WTC11 (cell line): ENCODE measurements around the gene TCP1. TPM values are rescaled to one million over a fixed set of nuclear protein-coding genes. Genes with fewer than 3 reads are reported as not detected.

Experiments used
- ATAC-seq: fragments of 200-7000 bp; cut with Tn5 transposase; 2 replicates; pipeline ENCODE4 v1.10.0; 2021; ENCODE audit warnings: mild to moderate bottlenecking, moderate library complexity
- CTCF ChIA-PET: fragments of 300-600 bp; sonication (Branson Sonifier 250); formaldehyde crosslinking; loops from one replicate; lab custom pipeline; 2021; ENCODE audit warnings: antibody characterized with exemption; lab: Charles Lee
- POLR2A ChIA-PET: fragments of 350-600 bp; sonication (Branson Sonifier 250); formaldehyde crosslinking; loops from one replicate; lab custom pipeline; 2021; ENCODE audit warnings: antibody characterized with exemption; lab: Charles Lee
- DNase-seq: peaks from one replicate; pipeline ENCODE4 v3.0.0; 2021; ENCODE audit warnings: low spot score
- H3K27ac Mint-ChIP-seq: 2 replicates; pipeline ENCODE4 v1.8.0; 2021; ENCODE audit warnings: mixed read lengths
- H3K27me3 Mint-ChIP-seq: 2 replicates; pipeline ENCODE4 v1.8.0; 2021; ENCODE audit warnings: low read depth, mild to moderate bottlenecking, moderate library complexity, mixed read lengths
- H3K36me3 Mint-ChIP-seq: 2 replicates; pipeline ENCODE4 v1.8.0; 2021; ENCODE audit warnings: mixed read lengths
- H3K4me1 Mint-ChIP-seq: 2 replicates; pipeline ENCODE4 v1.8.0; 2022; ENCODE audit warnings: mixed read lengths
- H3K4me3 Mint-ChIP-seq: 2 replicates; pipeline ENCODE4 v1.8.0; 2021; ENCODE audit warnings: mild to moderate bottlenecking, moderate library complexity, mixed read lengths
- H3K9me3 Mint-ChIP-seq: 2 replicates; pipeline ENCODE4 v1.8.0; 2021; ENCODE audit warnings: mixed read lengths
- AR ChIP-seq: fragments of 250-450 bp; sonication (Bioruptor Pico); IDR thresholded peaks from 2 replicates; pipeline ENCODE4 v1.9.0; 2021; ENCODE audit warnings: mild to moderate bottlenecking
- ATF1 ChIP-seq: sonication (generic); formaldehyde crosslinking; IDR thresholded peaks from 2 replicates; pipeline ENCODE4 v1.8.1; 2023; ENCODE audit warnings: mild to moderate bottlenecking, moderate library complexity, missing genetic modification reagents
- CBFB ChIP-seq: sonication (generic); formaldehyde crosslinking; IDR thresholded peaks from 2 replicates; pipeline ENCODE4 v1.8.1; 2022; ENCODE audit warnings: mild to moderate bottlenecking, low read depth, missing genetic modification reagents
- CREB1 ChIP-seq: sonication (generic); formaldehyde crosslinking; IDR thresholded peaks from 2 replicates; pipeline ENCODE4 v1.8.0; 2023; ENCODE audit warnings: mild to moderate bottlenecking, missing genetic modification reagents
- ETV6 ChIP-seq: sonication (generic); formaldehyde crosslinking; IDR thresholded peaks from 2 replicates; pipeline ENCODE4 v1.8.1; 2022; ENCODE audit warnings: mild to moderate bottlenecking, missing genetic modification reagents
- FOXK1 ChIP-seq: sonication (generic); formaldehyde crosslinking; IDR thresholded peaks from 2 replicates; pipeline ENCODE4 v1.8.0; 2022; ENCODE audit warnings: mild to moderate bottlenecking, moderate library complexity, missing genetic modification reagents
- GABPB1 ChIP-seq: sonication (generic); formaldehyde crosslinking; IDR thresholded peaks from 2 replicates; pipeline ENCODE4 v1.8.1; 2023; ENCODE audit warnings: mild to moderate bottlenecking, missing genetic modification reagents
- MXD4 ChIP-seq: fragments of 250-450 bp; sonication (Bioruptor Pico); IDR thresholded peaks from 2 replicates; pipeline ENCODE4 v1.8.0; 2021; ENCODE audit warnings: mild to moderate bottlenecking, moderate library complexity, borderline replicate concordance
- NR2C2 ChIP-seq: sonication (generic); formaldehyde crosslinking; IDR thresholded peaks from 2 replicates; pipeline ENCODE4 v1.8.0; 2022; ENCODE audit warnings: mild to moderate bottlenecking, missing genetic modification reagents
- NR3C1 ChIP-seq: sonication (generic); formaldehyde crosslinking; conservative IDR thresholded peaks from 2 replicates; pipeline ENCODE4 v1.8.1; 2023; ENCODE audit warnings: low read depth, mild to moderate bottlenecking, missing genetic modification reagents
- OVOL2 ChIP-seq: fragments of 250-450 bp; sonication (Bioruptor Pico); IDR thresholded peaks from 2 replicates; pipeline ENCODE4 v1.9.0; 2021; ENCODE audit warnings: mild to moderate bottlenecking, borderline replicate concordance
- SMAD3 ChIP-seq: sonication (generic); formaldehyde crosslinking; IDR thresholded peaks from 2 replicates; pipeline ENCODE4 v1.8.0; 2022; ENCODE audit warnings: missing genetic modification reagents, mild to moderate bottlenecking, borderline replicate concordance
- SOX15 ChIP-seq: fragments of 250-450 bp; sonication (Bioruptor Pico); IDR thresholded peaks from 2 replicates; pipeline ENCODE4 v1.9.0; 2021; ENCODE audit warnings: mild to moderate bottlenecking
- SP1 ChIP-seq: sonication (generic); formaldehyde crosslinking; conservative IDR thresholded peaks from 2 replicates; pipeline ENCODE4 v1.8.1; 2022; ENCODE audit warnings: missing genetic modification reagents
- USF1 ChIP-seq: sonication (generic); formaldehyde crosslinking; IDR thresholded peaks from 2 replicates; pipeline ENCODE4 v1.8.0; 2022; ENCODE audit warnings: mild to moderate bottlenecking, missing genetic modification reagents
- ZMAT4 ChIP-seq: fragments of 250-450 bp; sonication (Bioruptor Pico); IDR thresholded peaks from 2 replicates; pipeline ENCODE4 v1.9.0; 2021; ENCODE audit warnings: mild to moderate bottlenecking
- ZNF138 ChIP-seq: sonication (generic); formaldehyde crosslinking; conservative IDR thresholded peaks from 2 replicates; pipeline ENCODE4 v1.8.1; 2022; ENCODE audit warnings: mild to moderate bottlenecking, moderate library complexity, missing genetic modification reagents
- ZNF671 ChIP-seq: fragments of 250-450 bp; sonication (Bioruptor Pico); IDR thresholded peaks from 2 replicates; pipeline ENCODE4 v1.8.0; 2021; ENCODE audit warnings: mild to moderate bottlenecking
- total RNA-seq: library from RNA; stranded (reverse); gene quantifications from 3 replicates; pipeline ENCODE4 v1.2.3, GENCODE V29; 2021
- TF ChIP-seq, protein P1 (sequence below): sonication (generic); formaldehyde crosslinking; conservative IDR thresholded peaks from 2 replicates; pipeline ENCODE4 v1.8.1; 2022; ENCODE audit warnings: mild to moderate bottlenecking, missing genetic modification reagents
- TF ChIP-seq, protein P2 (sequence below): sonication (generic); formaldehyde crosslinking; IDR thresholded peaks from 2 replicates; pipeline ENCODE4 v1.8.0; 2023; ENCODE audit warnings: missing genetic modification reagents, mild to moderate bottlenecking, borderline replicate concordance
- TF ChIP-seq, protein P3 (sequence below): sonication (generic); formaldehyde crosslinking; IDR thresholded peaks from 2 replicates; pipeline ENCODE4 v1.8.1; 2022; ENCODE audit warnings: low read depth, missing genetic modification reagents, borderline replicate concordance
- TF ChIP-seq, protein P4 (sequence below): sonication (generic); formaldehyde crosslinking; IDR thresholded peaks from 2 replicates; pipeline ENCODE4 v1.8.1; 2023; ENCODE audit warnings: mild to moderate bottlenecking, missing genetic modification reagents

TCP1 gene
- total RNA-seq, 1 experiment from 2014 or later, result 388 TPM

- TF ChIP-seq USF1, result no peak
- TF ChIP-seq FOXK1 (CRISPR knock-in tag), result no peak
- TF ChIP-seq CBFB (CRISPR knock-in tag), result no peak
- no peak; the same call in 1 of the 2 replicates for TF ChIP-seq ETV6 (CRISPR knock-in tag)
- TF ChIP-seq ATF1 (CRISPR knock-in tag), result no peak
- TF ChIP-seq, protein P1, sequence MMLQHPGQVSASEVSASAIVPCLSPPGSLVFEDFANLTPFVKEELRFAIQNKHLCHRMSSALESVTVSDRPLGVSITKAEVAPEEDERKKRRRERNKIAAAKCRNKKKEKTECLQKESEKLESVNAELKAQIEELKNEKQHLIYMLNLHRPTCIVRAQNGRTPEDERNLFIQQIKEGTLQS (CRISPR knock-in tag), result no peak
- no peak for TF ChIP-seq ZMAT4 (CRISPR knock-in tag)
- peak; percentile 58; the same call in 1 of the 2 replicates for TF ChIP-seq CREB1 (CRISPR knock-in tag)
- TF ChIP-seq SP1 (CRISPR knock-in tag), result no peak; the same call in 1 of the 2 replicates
- TF ChIP-seq, all 79 proteins: peak for 7
These were observed 27.3 kb downstream of the TCP1 start, which contains the start of gene ACAT2 (continued) for GRCh38 chr6:159761873-159762680.

GRCh38 chr6:159761129-159761872 is 28.1 kb downstream of the TCP1 start:
- peak; percentile 29 for DNase-seq
- CTCF ChIA-PET, result no interaction called here
- peak overlapping the region; percentile 96 for H3K27ac Mint-ChIP-seq
- TF ChIP-seq SMAD3 (CRISPR knock-in tag), result 0 out of 2 replicates have a peak, but pooled peaks have one; percentile 53
- no peak for TF ChIP-seq SOX15
- TF ChIP-seq ZNF671, result no peak
- no peak for TF ChIP-seq MXD4 (CRISPR knock-in tag)
- no peak for TF ChIP-seq NR3C1
- TF ChIP-seq, protein P2, sequence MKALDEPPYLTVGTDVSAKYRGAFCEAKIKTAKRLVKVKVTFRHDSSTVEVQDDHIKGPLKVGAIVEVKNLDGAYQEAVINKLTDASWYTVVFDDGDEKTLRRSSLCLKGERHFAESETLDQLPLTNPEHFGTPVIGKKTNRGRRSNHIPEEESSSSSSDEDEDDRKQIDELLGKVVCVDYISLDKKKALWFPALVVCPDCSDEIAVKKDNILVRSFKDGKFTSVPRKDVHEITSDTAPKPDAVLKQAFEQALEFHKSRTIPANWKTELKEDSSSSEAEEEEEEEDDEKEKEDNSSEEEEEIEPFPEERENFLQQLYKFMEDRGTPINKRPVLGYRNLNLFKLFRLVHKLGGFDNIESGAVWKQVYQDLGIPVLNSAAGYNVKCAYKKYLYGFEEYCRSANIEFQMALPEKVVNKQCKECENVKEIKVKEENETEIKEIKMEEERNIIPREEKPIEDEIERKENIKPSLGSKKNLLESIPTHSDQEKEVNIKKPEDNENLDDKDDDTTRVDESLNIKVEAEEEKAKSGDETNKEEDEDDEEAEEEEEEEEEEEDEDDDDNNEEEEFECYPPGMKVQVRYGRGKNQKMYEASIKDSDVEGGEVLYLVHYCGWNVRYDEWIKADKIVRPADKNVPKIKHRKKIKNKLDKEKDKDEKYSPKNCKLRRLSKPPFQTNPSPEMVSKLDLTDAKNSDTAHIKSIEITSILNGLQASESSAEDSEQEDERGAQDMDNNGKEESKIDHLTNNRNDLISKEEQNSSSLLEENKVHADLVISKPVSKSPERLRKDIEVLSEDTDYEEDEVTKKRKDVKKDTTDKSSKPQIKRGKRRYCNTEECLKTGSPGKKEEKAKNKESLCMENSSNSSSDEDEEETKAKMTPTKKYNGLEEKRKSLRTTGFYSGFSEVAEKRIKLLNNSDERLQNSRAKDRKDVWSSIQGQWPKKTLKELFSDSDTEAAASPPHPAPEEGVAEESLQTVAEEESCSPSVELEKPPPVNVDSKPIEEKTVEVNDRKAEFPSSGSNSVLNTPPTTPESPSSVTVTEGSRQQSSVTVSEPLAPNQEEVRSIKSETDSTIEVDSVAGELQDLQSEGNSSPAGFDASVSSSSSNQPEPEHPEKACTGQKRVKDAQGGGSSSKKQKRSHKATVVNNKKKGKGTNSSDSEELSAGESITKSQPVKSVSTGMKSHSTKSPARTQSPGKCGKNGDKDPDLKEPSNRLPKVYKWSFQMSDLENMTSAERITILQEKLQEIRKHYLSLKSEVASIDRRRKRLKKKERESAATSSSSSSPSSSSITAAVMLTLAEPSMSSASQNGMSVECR (CRISPR knock-in tag), result 0 out of 2 replicates have a peak, but pooled peaks have one; percentile 3
- no peak for TF ChIP-seq ETV6 (CRISPR knock-in tag)
- no peak for TF ChIP-seq ZNF138
- 0 out of 2 replicates have a peak, but pooled peaks have one; percentile 45 for TF ChIP-seq AR (CRISPR knock-in tag)
- no peak for TF ChIP-seq OVOL2 (CRISPR knock-in tag)
- TF ChIP-seq GABPB1 (CRISPR knock-in tag), result no peak
- no peak for TF ChIP-seq NR2C2 (CRISPR knock-in tag)
- TF ChIP-seq, protein P3, sequence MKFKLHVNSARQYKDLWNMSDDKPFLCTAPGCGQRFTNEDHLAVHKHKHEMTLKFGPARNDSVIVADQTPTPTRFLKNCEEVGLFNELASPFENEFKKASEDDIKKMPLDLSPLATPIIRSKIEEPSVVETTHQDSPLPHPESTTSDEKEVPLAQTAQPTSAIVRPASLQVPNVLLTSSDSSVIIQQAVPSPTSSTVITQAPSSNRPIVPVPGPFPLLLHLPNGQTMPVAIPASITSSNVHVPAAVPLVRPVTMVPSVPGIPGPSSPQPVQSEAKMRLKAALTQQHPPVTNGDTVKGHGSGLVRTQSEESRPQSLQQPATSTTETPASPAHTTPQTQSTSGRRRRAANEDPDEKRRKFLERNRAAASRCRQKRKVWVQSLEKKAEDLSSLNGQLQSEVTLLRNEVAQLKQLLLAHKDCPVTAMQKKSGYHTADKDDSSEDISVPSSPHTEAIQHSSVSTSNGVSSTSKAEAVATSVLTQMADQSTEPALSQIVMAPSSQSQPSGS, result no peak
- TF ChIP-seq, protein P4, sequence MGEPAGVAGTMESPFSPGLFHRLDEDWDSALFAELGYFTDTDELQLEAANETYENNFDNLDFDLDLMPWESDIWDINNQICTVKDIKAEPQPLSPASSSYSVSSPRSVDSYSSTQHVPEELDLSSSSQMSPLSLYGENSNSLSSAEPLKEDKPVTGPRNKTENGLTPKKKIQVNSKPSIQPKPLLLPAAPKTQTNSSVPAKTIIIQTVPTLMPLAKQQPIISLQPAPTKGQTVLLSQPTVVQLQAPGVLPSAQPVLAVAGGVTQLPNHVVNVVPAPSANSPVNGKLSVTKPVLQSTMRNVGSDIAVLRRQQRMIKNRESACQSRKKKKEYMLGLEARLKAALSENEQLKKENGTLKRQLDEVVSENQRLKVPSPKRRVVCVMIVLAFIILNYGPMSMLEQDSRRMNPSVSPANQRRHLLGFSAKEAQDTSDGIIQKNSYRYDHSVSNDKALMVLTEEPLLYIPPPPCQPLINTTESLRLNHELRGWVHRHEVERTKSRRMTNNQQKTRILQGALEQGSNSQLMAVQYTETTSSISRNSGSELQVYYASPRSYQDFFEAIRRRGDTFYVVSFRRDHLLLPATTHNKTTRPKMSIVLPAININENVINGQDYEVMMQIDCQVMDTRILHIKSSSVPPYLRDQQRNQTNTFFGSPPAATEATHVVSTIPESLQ, result no peak

More at GRCh38 chr6:159761129-159761872, 28.1 kb downstream of the TCP1 start:
- Mint-ChIP-seq H3K4me3 (peak overlapping the region; percentile 79), H3K4me1 (peaks cover 34% of the 10 kb centered on the region), H3K36me3 (peaks cover 51% of the 10 kb centered on the region), H3K27me3 (no peaks in the 10 kb centered on the region; the same call in 1 of the 2 replicates), H3K9me3 (no peaks in the 10 kb centered on the region)
- POLR2A ChIA-PET, result interaction anchor here (1.0 to 2.2 kb wide), 8 partner anchors 27 to 92 kb away, joined by 3 to 10 read pairs (median 4); partner anchors contain the start of genes MRPL18, TCP1 and WTAP
- ATAC-seq, result no peak
